ENCODE measurements around the gene CNTN5.

DNA sequence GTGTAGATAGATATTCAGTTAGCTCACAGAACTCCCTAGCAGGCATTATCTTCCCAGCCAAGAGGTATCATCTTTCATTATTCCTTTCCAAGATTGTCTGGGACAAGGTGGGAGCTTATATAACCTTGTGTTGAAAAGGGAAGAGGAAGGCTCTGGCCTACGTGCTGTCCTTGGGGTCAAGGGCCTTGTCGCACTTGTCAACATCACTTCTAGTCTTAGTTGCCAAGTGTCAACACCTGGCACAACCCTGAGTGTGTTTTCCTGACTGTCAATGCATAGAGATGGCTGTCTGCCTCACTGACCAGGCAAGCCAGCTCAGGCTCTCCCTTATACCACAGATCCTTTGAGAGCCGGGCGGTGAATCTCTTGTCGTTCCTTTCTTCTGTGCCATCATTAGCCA, 331.9 kb downstream of the CNTN5 start:
- TF ChIP-seq, protein P1, sequence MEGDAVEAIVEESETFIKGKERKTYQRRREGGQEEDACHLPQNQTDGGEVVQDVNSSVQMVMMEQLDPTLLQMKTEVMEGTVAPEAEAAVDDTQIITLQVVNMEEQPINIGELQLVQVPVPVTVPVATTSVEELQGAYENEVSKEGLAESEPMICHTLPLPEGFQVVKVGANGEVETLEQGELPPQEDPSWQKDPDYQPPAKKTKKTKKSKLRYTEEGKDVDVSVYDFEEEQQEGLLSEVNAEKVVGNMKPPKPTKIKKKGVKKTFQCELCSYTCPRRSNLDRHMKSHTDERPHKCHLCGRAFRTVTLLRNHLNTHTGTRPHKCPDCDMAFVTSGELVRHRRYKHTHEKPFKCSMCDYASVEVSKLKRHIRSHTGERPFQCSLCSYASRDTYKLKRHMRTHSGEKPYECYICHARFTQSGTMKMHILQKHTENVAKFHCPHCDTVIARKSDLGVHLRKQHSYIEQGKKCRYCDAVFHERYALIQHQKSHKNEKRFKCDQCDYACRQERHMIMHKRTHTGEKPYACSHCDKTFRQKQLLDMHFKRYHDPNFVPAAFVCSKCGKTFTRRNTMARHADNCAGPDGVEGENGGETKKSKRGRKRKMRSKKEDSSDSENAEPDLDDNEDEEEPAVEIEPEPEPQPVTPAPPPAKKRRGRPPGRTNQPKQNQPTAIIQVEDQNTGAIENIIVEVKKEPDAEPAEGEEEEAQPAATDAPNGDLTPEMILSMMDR (IDR thresholded peaks at IDR 0.05), result no peak
- TF ChIP-seq EZH2 (IDR thresholded peaks at IDR 0.05; ENCODE audit: borderline replicate concordance, insufficient read depth, low read depth, low read length, poor library complexity, severe bottlenecking), result no peak

All from B cell (primary cell).